ENCODE measurements around the gene IGSF6. TPM values are rescaled to one million over a fixed set of nuclear protein-coding genes. Genes with fewer than 3 reads are reported as not detected.

Gene IGSF6
- total RNA-seq, 1 donor from 2014 or later: 0.04 TPM

DNA sequence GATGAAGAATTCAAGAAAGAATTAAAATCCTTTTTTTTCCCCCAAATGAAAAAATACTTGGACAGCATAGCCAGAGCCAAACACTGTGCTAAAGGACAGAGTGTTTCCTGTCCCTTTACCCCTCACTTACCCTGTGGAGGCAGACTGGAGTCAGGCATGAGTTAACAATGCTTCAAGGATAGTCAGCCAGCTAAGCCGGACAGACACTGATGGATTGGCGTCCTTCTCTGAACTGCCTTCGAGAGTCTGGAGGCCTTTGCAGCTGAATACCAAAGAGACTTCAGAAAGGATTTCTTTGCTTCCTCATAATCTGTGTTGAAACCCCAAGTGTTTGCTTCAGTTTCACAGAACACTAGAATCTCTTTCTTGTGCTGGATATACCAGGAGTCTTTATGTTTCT, 48.5 kb downstream of the IGSF6 start:
- H3K27me3 ChIP-seq (ENCODE audit: control insufficient read depth, insufficient read depth, low read length): no peaks in the 10 kb centered on the region
- no peak for DNase-seq (ENCODE audit: low read depth)
- no peaks in the 10 kb centered on the region for H3K36me3 ChIP-seq (ENCODE audit: control insufficient read depth, insufficient read depth, low read length)
- TF ChIP-seq, protein P1, sequence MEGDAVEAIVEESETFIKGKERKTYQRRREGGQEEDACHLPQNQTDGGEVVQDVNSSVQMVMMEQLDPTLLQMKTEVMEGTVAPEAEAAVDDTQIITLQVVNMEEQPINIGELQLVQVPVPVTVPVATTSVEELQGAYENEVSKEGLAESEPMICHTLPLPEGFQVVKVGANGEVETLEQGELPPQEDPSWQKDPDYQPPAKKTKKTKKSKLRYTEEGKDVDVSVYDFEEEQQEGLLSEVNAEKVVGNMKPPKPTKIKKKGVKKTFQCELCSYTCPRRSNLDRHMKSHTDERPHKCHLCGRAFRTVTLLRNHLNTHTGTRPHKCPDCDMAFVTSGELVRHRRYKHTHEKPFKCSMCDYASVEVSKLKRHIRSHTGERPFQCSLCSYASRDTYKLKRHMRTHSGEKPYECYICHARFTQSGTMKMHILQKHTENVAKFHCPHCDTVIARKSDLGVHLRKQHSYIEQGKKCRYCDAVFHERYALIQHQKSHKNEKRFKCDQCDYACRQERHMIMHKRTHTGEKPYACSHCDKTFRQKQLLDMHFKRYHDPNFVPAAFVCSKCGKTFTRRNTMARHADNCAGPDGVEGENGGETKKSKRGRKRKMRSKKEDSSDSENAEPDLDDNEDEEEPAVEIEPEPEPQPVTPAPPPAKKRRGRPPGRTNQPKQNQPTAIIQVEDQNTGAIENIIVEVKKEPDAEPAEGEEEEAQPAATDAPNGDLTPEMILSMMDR (IDR thresholded peaks at IDR 0.05; ENCODE audit: insufficient read depth, low read length, poor library complexity, severe bottlenecking): no peak
- H3K4me3 ChIP-seq (ENCODE audit: low read depth, low read length): no peak overlapping the region

DNA sequence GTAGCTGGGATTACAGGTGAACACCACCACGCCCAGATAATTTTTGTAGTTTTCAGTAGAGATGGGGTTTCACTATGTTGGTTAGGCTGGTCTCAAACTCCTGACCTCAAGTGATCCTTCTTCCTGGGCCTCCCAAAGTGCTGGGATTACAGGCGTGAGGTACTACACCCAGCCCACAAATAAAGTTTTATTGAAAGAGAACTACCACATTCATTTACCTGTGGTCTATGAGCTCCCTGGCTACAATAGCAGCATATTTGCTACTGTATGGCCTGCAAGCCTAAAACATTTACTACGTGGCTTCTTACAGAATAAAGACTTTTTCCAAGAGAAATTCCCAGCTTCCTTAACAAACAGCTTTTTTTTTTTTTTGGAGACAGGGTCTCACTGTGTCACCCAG, 49.6 kb downstream of the IGSF6 start:
- TF ChIP-seq, protein P1 (IDR thresholded peaks at IDR 0.05; ENCODE audit: insufficient read depth, low read length, poor library complexity, severe bottlenecking): no peak
- Histone ChIP-seq H3K36me3 (ENCODE audit: control insufficient read depth, insufficient read depth, low read length) (no peaks in the 10 kb centered on the region), H3K27me3 (ENCODE audit: control insufficient read depth, insufficient read depth, low read length) (no peaks in the 10 kb centered on the region), H3K4me3 (ENCODE audit: low read depth, low read length) (no peak overlapping the region)
- no peak for DNase-seq (ENCODE audit: low read depth)

DNA sequence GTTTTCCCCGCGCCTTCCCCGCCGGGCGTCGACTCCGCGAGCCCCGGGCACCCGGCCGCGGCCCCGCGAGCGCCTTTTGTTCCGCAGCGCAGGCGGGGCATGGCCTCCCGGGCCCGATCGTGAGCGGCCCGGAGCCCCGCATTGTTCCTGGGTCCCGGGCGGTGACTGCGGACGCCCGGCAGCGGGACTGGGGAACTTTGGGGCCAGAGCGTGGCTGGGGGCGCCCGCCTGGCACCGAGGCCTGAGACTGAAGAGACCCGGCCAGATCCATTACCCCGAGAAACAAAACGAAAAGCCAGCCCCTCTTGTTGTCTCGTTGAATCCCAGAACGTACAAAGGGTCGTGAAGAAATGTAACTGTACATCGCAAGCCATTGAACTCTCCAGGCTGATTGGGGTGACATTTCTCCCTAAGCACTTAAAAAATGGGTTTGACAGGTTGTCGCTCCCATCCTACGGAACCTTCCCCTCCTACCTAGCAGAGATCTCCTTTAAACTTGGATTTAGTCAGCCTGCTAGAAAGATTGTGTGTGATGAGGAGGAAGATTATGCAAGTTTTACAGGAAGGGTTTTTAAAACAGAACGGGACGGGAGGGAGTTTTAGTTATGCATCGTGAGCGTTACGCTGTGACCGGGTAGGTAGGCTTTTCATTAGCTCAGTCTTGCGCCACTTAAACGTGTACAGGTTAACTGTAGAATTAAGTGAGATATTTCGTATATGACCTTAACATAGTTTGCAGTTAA, 52.2 kb downstream of the IGSF6 start:
- DNase-seq (ENCODE audit: low read depth): no peak
- Histone ChIP-seq H3K36me3 (ENCODE audit: control insufficient read depth, insufficient read depth, low read length) (no peaks in the 10 kb centered on the region), H3K4me3 (ENCODE audit: low read depth, low read length) (peak overlapping the region; percentile 79), H3K27me3 (ENCODE audit: control insufficient read depth, insufficient read depth, low read length) (no peaks in the 10 kb centered on the region)
- TF ChIP-seq, protein P1 (IDR thresholded peaks at IDR 0.05; ENCODE audit: insufficient read depth, low read length, poor library complexity, severe bottlenecking): no peak

DNA sequence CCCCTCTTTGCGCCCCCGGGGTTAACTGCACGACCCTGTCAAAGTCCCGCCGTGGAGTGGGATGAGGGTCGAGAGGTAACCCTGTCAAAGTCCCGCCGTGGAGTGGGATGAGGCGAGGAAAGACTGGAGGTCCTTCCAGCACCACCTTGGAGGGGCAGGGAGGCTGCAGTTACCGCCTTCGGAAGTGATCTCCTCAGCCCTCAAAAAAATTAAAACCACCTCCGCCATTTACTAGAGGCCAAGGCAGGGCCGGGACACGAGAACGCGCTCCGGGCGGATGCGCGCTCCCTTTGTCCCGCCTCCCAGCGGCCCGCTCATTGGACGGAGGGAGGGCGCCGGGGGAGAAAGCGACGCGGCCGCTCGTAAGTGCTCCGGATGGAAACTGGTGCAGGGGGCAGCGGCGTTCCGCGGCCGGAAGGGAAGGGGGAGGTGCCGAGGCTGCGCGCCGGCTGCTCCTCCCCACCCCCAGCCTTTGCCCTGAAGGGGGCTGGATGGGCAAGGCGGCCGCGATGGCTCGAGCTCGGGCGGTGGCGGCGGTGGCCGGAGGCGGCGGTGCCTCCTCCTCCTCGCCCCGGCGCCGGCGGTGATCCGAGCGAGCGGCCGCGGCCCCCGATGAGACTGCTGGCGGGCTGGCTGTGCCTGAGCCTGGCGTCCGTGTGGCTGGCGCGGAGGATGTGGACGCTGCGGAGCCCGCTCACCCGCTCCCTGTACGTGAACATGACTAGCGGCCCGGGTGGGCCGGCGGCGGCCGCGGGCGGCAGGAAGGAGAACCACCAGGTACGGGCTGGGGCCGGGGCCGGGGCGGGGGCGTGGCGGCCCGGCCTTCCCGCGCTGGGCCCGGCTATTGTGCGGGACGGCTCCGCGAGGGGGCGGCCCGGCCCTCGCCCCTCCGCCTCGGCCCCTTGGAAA, 53.0 kb downstream of the IGSF6 start, which contains the start of gene METTL9:
Gene METTL9, plus strand, starts transcription at position 456 of the 909 bp plus-strand sequence. Its CDS starts 157 bp downstream, at position 613.
- TF ChIP-seq, protein P1 (IDR thresholded peaks at IDR 0.05; ENCODE audit: insufficient read depth, low read length, poor library complexity, severe bottlenecking): no peak
- H3K36me3 ChIP-seq (ENCODE audit: control insufficient read depth, insufficient read depth, low read length): no peaks in the 10 kb centered on the region
- peak; percentile 55 for DNase-seq (ENCODE audit: low read depth)
- H3K4me3 ChIP-seq (ENCODE audit: low read depth, low read length): peak within 1 kb of the TSS; percentile 79
- H3K27me3 ChIP-seq (ENCODE audit: control insufficient read depth, insufficient read depth, low read length): no peaks in the 10 kb centered on the region

DNA sequence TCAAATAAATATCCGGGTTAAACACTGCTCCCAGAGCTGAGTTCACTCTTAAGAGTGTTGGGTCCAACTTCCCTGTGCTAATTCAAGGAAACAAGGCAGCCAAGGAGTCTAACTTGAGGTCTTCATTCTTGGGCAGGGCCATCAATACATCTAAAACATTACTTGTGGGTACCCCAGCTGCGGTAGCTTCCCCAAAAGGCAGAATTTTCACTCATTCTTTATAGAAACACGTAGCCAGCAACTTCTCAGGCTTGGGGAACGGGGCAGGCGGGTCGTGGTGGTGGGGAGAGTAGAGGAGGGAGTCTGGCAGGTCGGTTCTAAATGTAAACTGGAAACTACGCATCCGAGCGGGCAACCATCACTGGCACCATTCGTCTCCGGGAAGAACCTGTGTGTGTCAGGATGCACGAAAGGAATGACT, 53.7 kb downstream of the IGSF6 start:
- DNase-seq (ENCODE audit: low read depth): no peak
- TF ChIP-seq, protein P1 (IDR thresholded peaks at IDR 0.05; ENCODE audit: insufficient read depth, low read length, poor library complexity, severe bottlenecking): no peak
- Histone ChIP-seq H3K36me3 (ENCODE audit: control insufficient read depth, insufficient read depth, low read length) (no peaks in the 10 kb centered on the region), H3K27me3 (ENCODE audit: control insufficient read depth, insufficient read depth, low read length) (no peaks in the 10 kb centered on the region), H3K4me3 (ENCODE audit: low read depth, low read length) (peak overlapping the region; percentile 79)

Measured in kidney epithelial cell (primary cell).